WI38 (cell line): ENCODE data around the gene FKBP10.
"Not testable (repeated sequence)": the region's sequence is repeated elsewhere in the genome, so short reads cannot be mapped to it uniquely, and the experiment has no call there.

ENCODE experiments used
- H3K4me3 ChIP-seq: 2 replicates; pipeline ENCODE4 v1.5.1; 2011; ENCODE audit warnings: low read depth, mild to moderate bottlenecking, control low read depth, low read length
- CTCF ChIP-seq: IDR thresholded peaks from 2 replicates; pipeline ENCODE4 v1.5.1; 2012; ENCODE audit warnings: low read depth, mild to moderate bottlenecking, control low read depth, low read length

The FKBP10 gene

DNA sequence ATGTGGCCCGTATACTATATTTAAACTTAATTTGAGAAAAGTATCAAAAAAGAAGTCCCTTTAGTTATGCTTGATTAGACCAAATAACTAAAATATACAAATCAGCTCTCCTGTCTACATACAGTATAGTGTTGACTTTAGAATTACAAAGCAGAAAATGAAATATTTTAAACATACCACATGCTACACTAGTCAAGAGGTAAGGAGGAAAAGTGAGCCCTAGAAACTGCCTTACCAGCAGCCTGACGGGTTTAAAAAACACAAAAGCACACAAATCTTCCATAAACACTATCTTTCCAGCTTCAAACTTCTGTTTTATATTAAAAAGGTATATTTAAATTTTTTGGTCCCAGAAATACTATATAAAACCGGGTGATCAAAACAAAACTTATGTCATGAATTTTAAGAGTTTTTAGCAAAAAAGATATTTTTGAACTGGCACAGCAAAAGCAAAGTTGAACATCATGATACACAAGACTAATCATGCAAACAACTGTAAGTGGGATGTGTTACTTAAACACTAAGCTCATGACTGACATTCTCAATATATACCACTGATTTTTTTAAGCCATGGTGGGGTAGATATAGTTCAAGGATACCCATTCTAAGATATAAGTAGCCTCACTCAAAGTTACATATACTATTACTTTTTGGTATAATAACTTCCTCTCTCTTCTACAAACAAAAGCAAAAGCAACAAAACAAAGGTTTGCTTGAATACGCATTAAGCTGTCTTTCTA is 36.6 kb downstream of the FKBP10 start:
- no peak overlapping the region for H3K4me3 ChIP-seq

GRCh38 chr17:41851382-41851781 is 38.6 kb downstream of the FKBP10 start:
- not testable (repeated sequence) for H3K4me3 ChIP-seq

More for the DNA sequence above, 36.6 kb downstream of the FKBP10 start:
- no peak for TF ChIP-seq CTCF

GRCh38 chr17:41860254-41860931 is 47.6 kb downstream of the FKBP10 start:
- H3K4me3 ChIP-seq = no peak overlapping the region
- no peak for TF ChIP-seq CTCF

DNA sequence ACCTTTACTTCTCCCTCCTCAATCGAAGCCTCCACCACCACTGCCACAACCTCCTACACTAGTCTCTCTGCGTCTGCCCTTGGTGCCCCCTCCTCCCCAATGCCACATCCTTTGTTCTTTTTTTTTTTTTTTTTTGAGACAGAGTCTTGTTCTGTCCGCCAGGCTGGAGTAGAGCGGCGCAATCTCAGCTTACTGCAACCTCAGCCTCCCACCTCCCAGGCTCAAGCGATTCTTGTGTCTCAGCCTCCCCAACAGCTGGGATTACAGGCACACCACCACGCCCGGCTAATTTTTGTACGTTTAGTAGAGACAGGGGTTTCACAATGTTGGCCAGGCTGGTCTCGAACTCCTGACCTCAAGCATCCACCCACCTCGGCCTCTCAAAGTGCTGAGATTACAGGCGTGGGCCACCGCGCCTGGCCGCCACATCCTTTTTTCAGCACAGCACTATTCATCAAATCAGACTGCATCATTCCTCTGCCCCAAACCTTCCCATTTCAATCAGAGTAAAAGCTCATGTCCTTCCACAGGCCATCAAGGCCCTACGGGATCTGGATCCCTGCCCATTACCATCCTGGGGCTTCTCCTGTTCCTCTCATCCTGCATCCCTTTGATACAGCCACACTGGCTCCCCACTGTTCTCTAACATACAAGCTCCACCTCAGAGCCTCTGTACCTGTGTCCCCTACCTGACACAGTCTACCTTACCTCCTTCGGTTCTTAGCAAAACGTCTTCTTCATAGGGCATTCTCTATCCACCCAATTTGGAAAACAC is 50.5 kb downstream of the FKBP10 start:
- H3K4me3 ChIP-seq = peak overlapping the region; percentile 90

GRCh38 chr17:41864498-41864835 is 51.7 kb downstream of the FKBP10 start:
- TF ChIP-seq CTCF = no peak
- H3K4me3 ChIP-seq = peak overlapping the region; percentile 90

More for the DNA sequence above, 50.5 kb downstream of the FKBP10 start:
- no peak for TF ChIP-seq CTCF

- no peak for TF ChIP-seq CTCF
- peak within 1 kb of the TSS; percentile 90 for H3K4me3 ChIP-seq
Measured at GRCh38 chr17:41864836-41865595, 52.2 kb downstream of the FKBP10 start, which contains the start of gene KLHL11. Gene KLHL11, minus strand, starts transcription at chr17:41865423. Its CDS starts 53 bp downstream, at chr17:41865370.

DNA sequence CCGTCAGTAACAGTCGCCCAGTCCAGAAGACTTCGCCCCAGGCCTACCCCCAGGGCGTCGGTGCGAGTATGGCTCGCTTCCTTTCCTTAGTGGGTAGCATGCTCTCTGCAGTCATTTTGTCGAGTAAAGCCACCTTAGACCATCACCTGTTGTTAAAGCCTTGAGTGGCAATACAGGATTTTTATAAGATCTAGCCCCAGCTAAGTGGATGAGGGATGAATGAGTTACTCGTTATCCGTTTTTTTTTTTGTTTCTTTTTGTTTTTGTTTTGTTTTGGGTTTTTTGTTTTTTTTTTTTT is 52.7 kb downstream of the FKBP10 start:
- TF ChIP-seq CTCF = no peak
- H3K4me3 ChIP-seq = peak overlapping the region; percentile 24; the same call in 1 of the 2 replicates
